Dermis microvascular lymphatic vessel endothelial cell (primary cell): ENCODE data around the gene SLC4A2. TPM values are rescaled to one million over a fixed set of nuclear protein-coding genes. Genes with fewer than 3 reads are reported as not detected.
"Not testable (repeated sequence)": the region's sequence is repeated elsewhere in the genome, so short reads cannot be mapped to it uniquely, and the experiment has no call there.

Experiments used
- DNase-seq, 2 donors: peaks; one replicate each; pipeline versions ENCODE4 v3.0.0 to v3.0.0-alpha.2; 2010; ENCODE audit warnings: low read depth in 2 of 2
- total RNA-seq: library from RNA; depleted of rRNA; stranded (reverse); fragments of >200 nt; gene quantifications from 2 replicates; pipeline ENCODE4 v1.2.1, GENCODE V29; 2014

SLC4A2 gene, protein sequence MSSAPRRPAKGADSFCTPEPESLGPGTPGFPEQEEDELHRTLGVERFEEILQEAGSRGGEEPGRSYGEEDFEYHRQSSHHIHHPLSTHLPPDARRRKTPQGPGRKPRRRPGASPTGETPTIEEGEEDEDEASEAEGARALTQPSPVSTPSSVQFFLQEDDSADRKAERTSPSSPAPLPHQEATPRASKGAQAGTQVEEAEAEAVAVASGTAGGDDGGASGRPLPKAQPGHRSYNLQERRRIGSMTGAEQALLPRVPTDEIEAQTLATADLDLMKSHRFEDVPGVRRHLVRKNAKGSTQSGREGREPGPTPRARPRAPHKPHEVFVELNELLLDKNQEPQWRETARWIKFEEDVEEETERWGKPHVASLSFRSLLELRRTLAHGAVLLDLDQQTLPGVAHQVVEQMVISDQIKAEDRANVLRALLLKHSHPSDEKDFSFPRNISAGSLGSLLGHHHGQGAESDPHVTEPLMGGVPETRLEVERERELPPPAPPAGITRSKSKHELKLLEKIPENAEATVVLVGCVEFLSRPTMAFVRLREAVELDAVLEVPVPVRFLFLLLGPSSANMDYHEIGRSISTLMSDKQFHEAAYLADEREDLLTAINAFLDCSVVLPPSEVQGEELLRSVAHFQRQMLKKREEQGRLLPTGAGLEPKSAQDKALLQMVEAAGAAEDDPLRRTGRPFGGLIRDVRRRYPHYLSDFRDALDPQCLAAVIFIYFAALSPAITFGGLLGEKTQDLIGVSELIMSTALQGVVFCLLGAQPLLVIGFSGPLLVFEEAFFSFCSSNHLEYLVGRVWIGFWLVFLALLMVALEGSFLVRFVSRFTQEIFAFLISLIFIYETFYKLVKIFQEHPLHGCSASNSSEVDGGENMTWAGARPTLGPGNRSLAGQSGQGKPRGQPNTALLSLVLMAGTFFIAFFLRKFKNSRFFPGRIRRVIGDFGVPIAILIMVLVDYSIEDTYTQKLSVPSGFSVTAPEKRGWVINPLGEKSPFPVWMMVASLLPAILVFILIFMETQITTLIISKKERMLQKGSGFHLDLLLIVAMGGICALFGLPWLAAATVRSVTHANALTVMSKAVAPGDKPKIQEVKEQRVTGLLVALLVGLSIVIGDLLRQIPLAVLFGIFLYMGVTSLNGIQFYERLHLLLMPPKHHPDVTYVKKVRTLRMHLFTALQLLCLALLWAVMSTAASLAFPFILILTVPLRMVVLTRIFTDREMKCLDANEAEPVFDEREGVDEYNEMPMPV
- 41.3 and 68.3 TPM in 2 replicates for total RNA-seq

DNA sequence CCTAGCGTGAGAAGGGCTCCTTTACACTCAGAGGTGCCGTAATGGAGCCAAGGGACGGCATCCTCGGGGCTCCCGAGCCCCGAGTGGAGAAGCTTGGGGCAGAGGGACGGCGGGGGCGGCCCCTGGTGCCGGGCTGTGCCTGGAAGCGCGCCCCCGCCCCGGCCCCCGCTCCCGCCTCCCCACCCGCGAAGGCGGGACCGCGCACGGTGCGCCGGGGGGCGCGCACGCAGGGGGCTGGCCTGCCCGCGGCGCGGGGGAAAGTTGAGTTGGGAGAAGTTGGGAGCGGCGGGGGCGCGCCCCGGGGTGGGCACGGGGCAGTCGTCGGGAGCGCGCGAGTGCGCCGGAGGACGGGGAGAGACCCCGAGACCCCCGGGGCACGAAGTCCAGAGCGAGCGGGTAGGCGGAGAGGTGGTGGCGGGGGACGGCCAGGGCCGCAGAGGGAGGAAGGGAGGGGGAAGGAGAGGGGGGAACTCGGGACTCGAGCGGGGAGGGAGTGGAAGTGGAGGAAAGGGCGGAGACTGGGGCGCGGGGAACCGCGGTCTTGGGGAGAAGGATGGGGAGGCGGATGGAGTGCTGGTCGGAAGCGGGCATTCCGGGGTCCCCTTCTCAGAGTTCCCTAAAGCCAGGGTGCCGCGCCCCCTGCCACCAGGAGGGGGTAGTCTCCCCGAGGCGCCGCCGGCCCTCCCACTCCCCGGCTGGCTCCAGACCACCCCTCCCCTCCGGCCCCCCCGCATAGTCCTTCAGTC lies at the start of gene SLC4A2:
SLC4A2 (plus strand) TSS at position 223 of the 746 bp plus-strand sequence. CDS start 2,399 bp downstream, outside the sequence.
- DNase-seq: peak in 1 of 2 donors; percentile 81

DNA sequence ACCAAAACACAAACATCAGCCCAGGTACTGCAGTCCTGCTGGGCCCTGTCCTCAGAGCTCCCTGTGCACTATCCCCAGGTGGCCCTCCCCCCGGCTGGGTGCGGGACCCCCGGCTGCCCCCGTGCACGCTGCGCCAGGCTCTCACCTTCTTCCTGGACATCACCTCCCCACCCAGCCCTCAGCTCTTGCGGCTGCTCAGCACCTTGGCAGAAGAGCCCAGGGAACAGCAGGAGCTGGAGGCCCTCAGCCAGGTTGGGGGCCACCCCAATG lies 49.4 kb upstream of the SLC4A2 start:
- DNase-seq: no peak

DNA sequence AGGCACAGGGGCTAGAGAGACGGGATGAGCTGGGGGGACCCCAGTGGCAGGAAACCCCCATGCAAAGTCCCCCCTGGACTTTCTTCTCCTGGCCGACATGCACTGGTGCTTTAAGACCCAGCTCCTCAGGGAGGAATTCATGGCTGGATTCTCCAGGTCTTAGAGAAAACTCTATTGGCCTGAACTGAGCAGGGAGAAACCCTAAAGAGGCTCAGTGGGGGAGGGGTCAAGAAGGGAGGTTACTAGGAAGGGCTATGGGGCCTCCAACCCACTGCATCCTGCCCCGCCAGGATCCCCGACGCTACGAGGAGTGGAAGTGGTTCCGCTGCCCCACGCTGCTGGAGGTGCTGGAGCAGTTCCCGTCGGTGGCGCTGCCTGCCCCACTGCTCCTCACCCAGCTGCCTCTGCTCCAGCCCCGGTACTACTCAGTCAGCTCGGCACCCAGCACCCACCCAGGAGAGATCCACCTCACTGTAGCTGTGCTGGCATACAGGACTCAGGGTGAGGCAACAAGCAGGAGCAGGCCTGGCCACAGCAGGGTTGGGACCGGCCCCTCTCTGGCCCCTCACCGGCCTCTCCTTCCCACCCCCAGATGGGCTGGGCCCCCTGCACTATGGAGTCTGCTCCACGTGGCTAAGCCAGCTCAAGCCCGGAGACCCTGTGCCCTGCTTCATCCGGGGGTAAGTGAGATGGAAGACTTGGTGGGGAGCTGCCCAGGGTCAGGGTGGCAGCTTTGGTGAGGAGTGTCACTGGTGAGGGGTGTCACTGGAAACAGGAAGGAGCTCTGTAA lies 48.9 kb upstream of the SLC4A2 start:
- DNase-seq: no peak

DNA sequence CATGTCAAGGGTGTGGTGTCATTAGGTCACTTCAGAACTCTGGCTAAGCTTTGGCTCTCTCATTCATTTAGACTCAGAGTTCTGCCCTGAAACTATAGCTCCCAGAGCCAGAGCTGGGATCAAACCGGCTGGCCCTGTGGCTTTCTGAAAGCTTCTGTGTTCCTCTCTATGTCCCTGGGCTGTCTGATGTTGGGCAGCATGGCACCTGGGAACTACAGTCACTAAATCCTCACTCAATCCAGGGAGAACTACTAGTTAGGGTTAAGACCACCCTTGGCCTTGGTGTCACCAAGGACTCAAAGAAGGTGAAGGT lies 48.3 kb upstream of the SLC4A2 start:
- DNase-seq: no peak

DNA sequence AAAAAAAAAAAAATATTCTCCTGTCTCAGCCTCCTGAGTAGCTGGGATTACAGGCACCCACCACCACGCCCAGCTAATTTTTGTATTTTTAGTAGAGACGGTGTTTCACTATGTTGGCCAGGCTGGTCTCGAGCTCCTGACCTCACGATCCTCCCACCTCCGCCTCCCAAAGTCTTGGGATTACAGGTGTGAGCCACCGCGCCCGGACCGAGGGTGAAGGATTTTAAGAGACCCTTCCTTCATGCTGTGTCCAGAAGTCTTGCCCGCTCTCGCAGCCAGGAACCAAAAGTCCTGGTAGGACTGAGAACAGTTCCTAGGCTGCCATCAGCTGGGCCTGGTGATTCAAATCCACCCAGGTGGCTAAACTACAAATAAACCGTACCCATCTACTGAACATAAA lies 47.8 kb upstream of the SLC4A2 start:
- DNase-seq: not testable (repeated sequence)

DNA sequence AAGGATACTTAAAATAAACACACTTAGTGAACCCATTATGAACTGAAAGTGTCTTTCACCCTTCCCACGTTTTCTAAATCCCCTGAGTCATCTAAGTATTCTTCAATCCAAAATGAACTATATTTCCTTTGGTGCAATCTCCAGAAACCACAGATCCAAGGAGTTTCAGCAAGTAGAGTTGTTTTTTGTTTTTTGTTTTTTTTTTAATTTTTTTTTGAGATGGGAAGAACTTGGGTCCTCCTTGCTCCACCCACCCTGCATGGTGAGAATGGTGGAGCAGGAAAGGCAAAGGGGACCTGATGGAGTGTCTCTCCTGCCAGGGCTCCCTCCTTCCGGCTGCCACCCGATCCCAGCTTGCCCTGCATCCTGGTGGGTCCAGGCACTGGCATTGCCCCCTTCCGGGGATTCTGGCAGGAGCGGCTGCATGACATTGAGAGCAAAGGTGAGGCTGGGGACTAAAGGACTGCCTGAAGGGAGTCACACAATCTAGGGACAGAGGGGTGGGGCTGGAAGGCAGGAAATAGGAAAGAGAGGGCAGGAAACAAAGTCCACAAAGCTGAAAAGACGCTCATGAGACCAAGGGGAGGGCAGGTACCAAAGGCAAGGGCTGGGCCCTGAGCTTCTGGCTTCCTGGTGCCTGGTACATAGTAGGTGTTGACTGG lies 47.2 kb upstream of the SLC4A2 start:
- DNase-seq: no peak

DNA sequence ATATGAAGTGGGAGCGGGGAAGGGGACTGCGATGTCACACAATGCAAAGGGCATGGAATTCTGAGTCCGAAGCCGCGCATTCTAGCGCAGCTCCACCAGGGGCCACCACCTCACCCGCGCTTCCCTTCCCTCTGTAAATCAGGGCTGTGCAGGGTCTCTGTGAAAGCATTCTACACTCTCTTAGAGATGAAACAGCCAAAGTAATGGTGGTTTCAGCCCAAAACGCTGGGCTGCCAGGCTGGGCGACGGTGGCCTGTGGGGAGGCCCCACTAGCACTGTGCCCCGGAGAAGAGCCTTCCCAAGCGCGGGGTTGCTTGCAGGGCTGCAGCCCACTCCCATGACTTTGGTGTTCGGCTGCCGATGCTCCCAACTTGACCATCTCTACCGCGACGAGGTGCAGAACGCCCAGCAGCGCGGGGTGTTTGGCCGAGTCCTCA lies 46.5 kb upstream of the SLC4A2 start:
- DNase-seq: no peak

DNA sequence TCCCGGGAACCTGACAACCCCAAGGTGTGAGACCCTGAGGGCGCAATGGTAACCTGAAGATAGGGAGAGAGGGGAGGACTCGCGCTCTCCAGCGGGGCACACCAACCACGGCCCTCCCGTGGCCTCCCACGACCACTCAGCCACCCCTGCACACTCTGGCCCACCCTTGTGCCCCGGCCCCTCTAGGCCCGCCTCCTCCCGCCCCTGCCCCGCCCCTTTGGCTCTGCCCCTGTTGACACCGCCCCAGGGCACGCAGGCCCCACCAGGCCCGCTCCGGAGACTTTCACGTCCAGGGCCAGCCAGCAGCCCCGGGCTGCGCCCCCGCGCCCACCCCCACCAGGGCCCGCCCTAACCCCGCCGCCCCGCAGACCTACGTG lies 46.0 kb upstream of the SLC4A2 start:
- DNase-seq: no peak

DNA sequence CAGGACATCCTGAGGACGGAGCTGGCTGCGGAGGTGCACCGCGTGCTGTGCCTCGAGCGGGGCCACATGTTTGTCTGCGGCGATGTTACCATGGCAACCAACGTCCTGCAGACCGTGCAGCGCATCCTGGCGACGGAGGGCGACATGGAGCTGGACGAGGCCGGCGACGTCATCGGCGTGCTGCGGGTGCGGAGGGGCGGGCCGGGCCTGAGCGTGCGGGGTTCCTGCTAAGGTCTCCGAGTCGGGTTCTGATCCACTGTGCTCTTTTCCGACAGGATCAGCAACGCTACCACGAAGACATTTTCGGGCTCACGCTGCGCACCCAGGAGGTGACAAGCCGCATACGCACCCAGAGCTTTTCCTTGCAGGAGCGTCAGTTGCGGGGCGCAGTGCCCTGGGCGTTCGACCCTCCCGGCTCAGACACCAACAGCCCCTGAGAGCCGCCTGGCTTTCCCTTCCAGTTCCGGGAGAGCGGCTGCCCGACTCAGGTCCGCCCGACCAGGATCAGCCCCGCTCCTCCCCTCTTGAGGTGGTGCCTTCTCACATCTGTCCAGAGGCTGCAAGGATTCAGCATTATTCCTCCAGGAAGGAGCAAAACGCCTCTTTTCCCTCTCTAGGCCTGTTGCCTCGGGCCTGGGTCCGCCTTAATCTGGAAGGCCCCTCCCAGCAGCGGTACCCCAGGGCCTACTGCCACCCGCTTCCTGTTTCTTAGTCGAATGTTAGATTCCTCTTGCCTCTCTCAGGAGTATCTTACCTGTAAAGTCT lies 45.5 kb upstream of the SLC4A2 start:
- no peak for DNase-seq

DNA sequence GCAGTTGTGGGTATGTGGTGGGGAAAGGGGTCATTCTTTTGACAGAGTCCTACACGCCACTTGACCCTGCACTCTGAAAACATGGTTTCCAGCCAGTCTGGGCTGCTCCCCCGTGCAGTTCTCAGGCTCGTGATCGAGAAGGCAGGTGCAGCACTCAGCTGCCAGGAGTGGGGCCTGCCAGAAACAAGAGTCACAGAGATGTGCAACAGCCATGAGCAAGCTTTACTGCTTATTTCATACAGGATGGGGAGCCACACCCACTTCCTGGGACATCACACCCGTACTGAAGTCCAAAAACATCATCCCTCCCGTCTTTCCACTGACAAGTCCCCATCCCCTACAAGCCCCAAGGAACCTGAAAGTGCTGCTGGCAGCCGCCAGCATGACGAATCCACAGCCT lies 44.4 kb upstream of the SLC4A2 start:
- DNase-seq: no peak

DNA sequence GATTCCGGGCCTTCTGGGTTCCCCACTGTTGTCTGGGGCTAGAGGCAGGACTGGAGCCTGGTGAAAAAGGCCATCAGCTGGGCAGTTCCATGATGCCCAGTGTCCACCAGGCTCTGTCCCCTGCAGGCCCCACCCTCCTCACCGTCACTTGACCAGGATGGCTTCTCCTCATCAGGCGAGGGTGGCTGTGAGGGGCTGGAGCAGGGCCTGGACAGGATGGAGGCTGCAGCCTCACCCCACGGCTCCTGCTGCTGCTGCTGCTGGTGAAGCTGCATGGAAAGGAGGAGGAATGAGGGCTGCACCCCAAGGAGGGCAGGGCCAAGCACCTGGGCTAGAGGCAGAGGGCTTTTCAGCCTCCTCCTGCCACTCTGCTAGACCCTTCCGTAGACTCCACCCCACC lies 43.4 kb upstream of the SLC4A2 start:
- DNase-seq: no peak

DNA sequence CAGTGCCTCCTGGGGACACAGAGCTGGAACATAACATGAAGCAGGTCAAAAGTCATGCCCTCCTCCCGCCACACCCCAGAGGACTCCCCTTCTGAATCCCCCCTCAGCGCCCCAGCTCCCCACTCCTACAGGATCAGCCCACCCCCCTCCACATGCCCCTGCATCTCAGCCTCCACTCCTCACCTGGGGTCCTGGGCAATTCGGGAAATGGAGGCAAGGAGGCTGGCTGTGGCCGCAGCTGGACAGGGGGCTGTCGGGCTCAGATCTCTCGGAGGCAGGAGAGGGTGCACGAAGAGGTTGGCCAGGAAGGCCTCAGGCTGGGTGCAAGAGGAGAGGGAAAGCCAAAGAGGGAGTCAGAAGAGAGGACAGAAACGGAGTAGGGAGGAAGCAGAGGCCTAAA lies 42.9 kb upstream of the SLC4A2 start:
- DNase-seq: no peak

DNA sequence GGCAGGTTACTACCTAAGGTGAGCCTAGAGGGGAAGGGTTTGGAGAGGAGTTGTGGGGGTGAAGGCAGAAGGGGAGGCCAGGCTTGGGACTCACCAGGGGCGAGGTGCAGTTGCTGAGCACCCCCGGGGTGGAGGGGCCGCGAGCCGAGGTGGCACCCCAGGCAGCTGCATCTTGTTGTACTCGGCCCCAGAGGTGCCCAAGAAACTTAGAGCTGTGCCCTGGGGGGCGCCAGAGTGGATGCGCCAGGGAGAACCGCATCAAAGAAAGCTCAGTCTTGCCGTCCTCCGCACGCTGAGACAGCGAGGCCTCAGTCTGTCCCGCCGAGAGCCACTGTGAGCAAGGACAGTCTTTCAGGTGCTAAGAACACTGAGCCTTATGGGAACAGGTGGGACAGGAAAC lies 42.4 kb upstream of the SLC4A2 start:
- DNase-seq: no peak

DNA sequence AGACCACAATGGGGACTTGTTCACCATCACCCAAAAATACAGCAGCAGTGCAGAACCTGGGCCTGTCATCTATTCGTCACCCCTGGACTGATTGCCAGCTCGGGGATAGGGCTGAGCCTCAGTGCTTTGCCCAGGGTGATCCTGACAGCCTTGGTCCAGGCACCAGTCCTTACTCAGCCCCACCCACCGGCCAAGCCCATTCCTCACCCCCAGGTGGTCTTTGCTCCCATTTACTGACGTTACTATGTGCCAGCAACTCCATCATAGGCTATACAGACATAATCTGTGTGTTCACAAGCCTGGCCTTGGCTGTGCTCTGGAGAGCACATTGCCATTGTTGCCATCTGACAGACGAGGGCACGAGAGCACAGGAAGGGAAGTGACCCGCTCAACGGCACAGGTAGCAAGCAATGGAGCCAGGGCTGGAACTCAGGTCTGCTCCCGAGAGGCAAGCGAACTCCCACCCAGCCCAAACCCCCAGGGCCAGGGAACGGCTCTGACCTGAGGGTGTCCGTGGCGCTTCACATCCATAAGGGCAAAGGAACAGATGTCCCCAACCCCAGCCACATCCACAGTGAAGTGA lies 41.9 kb upstream of the SLC4A2 start:
- no peak for DNase-seq

DNA sequence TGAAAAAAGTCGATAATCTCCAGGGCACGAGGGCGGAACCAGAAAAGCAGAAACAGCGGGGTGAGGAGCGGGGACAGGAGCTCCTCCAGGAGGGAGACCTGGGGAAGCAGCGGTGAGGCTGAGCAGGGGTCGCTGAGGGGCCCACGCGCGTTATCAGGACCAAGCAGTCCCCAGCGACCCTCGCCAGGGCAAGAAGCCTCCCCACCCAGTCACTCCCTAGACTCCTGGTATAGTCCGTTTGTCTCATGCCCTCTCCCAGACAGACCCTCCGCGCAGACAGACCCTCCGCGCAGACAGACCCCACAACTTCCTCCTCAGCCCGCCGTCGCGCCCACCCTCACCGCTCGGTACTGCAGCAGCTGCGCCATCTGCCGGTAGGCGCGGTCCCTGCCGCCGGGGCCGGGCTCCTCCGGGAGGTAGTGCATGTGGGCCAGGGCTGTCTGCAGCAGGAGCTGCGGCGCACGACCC lies 41.4 kb upstream of the SLC4A2 start:
- peak in 1 of 2 donors; percentile 63 for DNase-seq

DNA sequence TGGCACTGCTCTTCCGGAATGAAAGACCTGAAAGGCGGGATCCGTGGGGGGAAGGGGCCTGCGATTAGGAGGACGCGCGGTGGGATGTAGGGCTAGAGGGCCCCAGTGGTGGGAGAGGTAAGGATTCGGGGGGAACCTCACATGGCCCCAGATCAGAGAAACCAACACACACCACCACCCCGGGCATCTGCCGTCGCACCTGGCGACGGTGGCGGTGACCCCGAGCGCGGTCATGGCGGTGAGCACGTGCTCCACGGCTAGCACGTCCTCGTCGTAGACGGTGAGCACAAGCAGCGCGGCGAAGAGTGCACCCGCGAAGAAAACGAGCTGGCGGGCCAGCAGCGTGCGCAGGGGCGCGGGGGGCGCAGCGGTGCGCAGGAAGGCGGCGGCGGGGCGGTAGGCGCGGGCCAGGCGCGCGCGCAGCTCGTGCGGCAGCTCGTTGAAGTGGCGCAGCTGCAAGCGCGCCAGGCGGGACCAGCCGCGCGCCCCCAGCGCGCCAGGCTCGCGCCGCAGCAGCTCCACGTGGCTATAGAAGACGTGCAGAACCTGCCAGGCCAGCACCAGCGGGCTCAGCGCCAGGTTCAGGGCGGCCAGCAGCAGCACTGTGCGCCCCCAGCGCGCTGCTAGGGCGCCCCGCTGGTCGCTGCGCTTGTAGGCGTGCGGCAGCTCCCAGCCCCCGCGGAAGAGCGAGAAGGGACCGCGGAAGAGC lies 40.8 kb upstream of the SLC4A2 start:
- peak in 1 of 2 donors; percentile 68 for DNase-seq

DNA sequence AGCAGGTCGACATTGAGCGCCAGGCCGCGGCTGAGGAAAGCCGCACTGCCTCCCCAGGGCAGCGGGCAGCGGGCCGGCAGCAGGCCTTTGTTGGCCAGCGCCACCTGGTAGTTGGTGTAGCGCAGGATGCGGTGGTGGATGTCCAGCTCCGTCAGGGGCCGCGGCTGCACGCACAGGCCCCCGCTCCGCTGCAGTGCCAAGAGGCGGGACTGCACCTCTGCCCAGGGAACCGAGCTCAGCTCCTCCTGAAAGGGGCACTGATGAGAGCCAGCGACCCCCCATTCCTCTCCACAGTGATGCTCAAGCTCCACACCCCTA lies 40.3 kb upstream of the SLC4A2 start:
- DNase-seq: no peak

DNA sequence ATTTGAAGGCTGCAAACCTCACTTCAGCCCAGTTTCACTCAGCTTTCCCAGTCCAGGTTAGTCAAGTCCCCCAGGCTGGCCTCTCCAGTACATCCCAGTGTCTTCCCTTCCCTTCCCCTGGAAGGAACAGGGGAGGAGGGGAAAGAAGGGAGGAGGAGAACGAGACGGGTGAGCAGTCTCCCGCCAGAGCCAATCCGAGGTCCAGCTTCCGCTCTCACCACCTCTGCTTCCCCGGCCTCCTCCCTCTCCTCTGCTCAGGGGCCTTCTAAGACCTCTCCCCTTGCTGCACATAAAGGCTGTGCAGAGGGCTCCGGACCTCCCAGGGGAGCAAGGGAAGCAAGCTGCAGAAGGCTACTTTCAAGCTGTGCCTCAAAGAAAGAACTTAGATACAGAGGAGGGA lies 39.2 kb upstream of the SLC4A2 start:
- no peak for DNase-seq

DNA sequence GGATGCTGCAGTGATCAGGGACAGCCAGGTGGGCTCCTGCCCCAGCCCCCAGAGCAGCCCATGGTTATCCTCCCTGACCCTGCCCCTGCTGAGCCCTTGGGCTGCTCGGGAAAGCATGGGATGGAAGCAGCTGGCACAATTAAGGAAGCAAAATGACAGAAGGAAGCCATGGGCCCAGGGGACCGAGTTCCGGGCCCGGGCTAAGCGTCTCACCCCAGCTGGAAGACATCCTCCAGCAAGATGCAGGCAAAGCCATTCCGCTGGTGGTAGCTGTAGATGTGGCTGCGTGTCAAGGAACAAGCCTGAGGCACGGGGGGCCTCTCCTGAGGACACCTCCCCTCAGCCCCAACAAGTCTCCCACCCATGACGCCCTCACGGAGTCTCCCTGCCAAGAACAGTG lies 36.2 kb upstream of the SLC4A2 start:
- DNase-seq: no peak
